ENCODE data around the gene SRC. TPM values are rescaled to one million over a fixed set of nuclear protein-coding genes. Genes with fewer than 3 reads are reported as not detected.

SRC gene
- total and polyA plus RNA-seq, 2 of the 8 experiments (the other 6 are each of a cell fraction or from before 2014, with no cell fraction given) = 27.6 to 28.8 TPM

GRCh38 chr20:37423545-37423944, 77.6 kb downstream of the SRC start (continued):
- no peak for TF ChIP-seq CHD7 (IDR thresholded peaks at IDR 0.05; ENCODE audit: insufficient replicate concordance, low read length)
- no peak for TF ChIP-seq FOSL1 (IDR thresholded peaks at IDR 0.05; ENCODE audit: insufficient read depth, low read depth, low read length)
- no peak for TF ChIP-seq SAP30 (IDR thresholded peaks at IDR 0.05; ENCODE audit: insufficient read depth, insufficient replicate concordance, low read length)
- TF ChIP-seq TBP (IDR thresholded peaks at IDR 0.05; ENCODE audit: low read depth, low read length) = no peak
- no peak for TF ChIP-seq USF2 (IDR thresholded peaks at IDR 0.05; ENCODE audit: low read length)
- TF ChIP-seq JUN (IDR thresholded peaks at IDR 0.05; ENCODE audit: low read depth, low read length) = no peak
- TF ChIP-seq EP300 (IDR thresholded peaks at IDR 0.05; ENCODE audit: borderline replicate concordance in 1 of 2, low read depth in 2 of 2, low read length in 2 of 2) = no peak
- no peak for TF ChIP-seq CBX8 (IDR thresholded peaks at IDR 0.05; ENCODE audit: borderline replicate concordance, low read depth, low read length)

All from H1 (cell line).